Measurements from ENCODE around the gene MIA.

MIA gene

DNA sequence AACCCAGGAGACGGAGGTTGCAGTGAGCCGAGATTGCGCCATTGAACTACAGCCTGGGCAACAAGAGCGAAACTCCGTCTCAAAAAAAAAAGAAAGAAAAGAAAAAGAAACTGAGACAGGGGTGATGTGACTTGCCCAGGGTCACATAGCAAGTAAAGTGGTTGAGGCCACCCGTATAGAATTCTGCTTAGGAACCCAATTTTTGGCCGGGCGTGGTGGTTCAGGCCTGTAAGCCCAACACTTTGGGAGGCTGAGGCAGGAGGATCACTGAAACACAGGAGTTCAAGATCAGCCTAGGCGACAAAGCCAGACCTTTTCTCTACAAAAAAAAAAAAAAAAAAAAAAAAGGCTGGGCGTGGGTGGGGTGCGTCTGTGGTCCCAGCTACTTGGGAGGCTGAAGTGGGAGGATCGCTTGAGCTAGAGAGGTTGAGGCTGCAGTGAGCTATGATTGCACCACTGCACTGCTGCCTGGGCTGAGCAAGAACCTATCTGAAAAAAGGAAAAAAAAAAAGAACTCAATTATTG, 23.0 kb upstream of the MIA start:
- H3K27ac ChIP-seq = peak overlapping the region; percentile 97
- no peak for TF ChIP-seq ZFX (IDR thresholded peaks at IDR 0.05; ENCODE audit: borderline replicate concordance)
- TF ChIP-seq, protein P1, sequence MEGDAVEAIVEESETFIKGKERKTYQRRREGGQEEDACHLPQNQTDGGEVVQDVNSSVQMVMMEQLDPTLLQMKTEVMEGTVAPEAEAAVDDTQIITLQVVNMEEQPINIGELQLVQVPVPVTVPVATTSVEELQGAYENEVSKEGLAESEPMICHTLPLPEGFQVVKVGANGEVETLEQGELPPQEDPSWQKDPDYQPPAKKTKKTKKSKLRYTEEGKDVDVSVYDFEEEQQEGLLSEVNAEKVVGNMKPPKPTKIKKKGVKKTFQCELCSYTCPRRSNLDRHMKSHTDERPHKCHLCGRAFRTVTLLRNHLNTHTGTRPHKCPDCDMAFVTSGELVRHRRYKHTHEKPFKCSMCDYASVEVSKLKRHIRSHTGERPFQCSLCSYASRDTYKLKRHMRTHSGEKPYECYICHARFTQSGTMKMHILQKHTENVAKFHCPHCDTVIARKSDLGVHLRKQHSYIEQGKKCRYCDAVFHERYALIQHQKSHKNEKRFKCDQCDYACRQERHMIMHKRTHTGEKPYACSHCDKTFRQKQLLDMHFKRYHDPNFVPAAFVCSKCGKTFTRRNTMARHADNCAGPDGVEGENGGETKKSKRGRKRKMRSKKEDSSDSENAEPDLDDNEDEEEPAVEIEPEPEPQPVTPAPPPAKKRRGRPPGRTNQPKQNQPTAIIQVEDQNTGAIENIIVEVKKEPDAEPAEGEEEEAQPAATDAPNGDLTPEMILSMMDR (IDR thresholded peaks at IDR 0.05) = no peak

GRCh38 chr19:40754611-40755247, 20.6 kb upstream of the MIA start:
- no peak overlapping the region for H3K27ac ChIP-seq
- TF ChIP-seq, protein P1 (IDR thresholded peaks at IDR 0.05) = no peak
- TF ChIP-seq ZFX (IDR thresholded peaks at IDR 0.05; ENCODE audit: borderline replicate concordance) = no peak

- no peak for TF ChIP-seq ZFX (IDR thresholded peaks at IDR 0.05; ENCODE audit: borderline replicate concordance)
- H3K27ac ChIP-seq = no peak overlapping the region
These were observed 20.1 kb upstream of the MIA start for GRCh38 chr19:40755248-40755624.

DNA sequence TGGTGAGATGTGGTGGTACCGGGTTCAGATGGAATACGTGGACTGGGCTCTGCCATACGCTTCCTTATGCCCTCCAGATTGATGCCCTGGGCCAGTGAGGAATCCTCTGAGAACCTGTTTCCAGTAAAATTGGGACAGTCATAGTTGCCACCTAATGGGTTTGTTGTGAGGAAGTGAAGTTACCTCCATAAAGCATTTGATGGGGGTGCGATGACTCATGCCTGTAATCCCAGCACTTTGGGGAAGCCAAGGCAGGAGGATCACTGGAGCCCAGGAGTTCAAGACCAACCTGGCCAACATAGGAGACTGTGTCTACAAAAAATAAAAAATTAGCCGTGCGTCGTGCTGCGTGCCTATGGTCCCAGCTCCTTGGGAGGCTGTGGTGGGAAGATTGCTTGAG, 19.5 kb upstream of the MIA start:
- H3K27ac ChIP-seq = no peak overlapping the region
- no peak for TF ChIP-seq ZFX (IDR thresholded peaks at IDR 0.05; ENCODE audit: borderline replicate concordance)
- TF ChIP-seq, protein P1 (IDR thresholded peaks at IDR 0.05) = no peak

DNA sequence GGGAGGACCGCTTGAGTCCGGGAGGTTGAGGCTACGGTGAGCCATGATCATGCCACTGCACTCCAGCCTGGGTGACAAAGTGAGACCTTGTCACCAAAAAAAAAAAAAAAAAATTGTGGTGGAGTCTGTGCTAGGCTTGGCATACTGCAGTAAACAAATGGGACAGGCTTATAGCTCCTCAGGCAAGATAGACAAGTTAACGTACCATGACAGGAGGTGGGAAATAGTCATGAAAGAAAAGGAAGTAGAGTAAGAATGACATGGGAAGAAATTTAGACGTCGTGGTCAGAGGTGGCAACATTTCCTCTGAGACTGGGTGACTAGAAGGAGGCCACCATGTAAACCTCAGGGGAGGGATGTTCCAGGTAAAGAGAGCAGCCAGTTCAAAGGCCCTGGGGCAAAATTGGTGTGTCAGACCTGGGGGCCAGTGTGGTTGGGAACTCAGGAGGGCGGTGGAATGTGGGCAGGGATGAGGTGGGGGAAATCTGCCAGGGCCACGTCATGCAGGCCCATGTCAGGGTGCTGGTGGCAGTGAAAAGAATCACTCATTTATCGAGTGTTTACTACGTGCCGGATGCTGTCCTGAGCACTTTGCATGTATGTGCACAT, 18.7 kb upstream of the MIA start:
- TF ChIP-seq, protein P1 (IDR thresholded peaks at IDR 0.05) = no peak
- no peak for TF ChIP-seq ZFX (IDR thresholded peaks at IDR 0.05; ENCODE audit: borderline replicate concordance)
- H3K27ac ChIP-seq = no peak overlapping the region

DNA sequence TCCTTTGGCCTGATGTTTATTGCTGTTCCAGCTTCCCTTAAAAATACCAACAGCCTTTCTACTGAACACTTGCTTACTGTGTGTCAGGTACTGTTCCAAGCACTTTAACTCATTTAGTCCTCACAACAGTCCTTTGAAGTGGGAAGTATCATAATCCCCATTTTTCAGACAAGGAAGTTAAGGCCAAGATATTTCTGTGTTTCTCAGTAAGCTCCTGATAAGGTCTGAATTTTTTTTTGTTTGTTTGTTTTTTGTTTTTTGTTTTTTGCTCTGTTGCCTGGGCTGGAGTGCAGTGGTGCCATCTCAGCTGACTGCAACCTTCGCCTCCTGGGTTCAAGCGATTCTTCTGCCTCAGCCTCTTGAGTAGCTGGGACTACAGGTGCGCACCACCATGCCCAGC, 16.8 kb upstream of the MIA start:
- TF ChIP-seq, protein P1 (IDR thresholded peaks at IDR 0.05) = no peak
- TF ChIP-seq ZFX (IDR thresholded peaks at IDR 0.05; ENCODE audit: borderline replicate concordance) = no peak
- H3K27ac ChIP-seq = no peak overlapping the region

GRCh38 chr19:40759352-40759751, 16.0 kb upstream of the MIA start:
- TF ChIP-seq, protein P1 (IDR thresholded peaks at IDR 0.05) = no peak
- TF ChIP-seq ZFX (IDR thresholded peaks at IDR 0.05; ENCODE audit: borderline replicate concordance) = no peak
- H3K27ac ChIP-seq = no peak overlapping the region

All from 22Rv1 (cell line).